Ramos (cell line): ENCODE results near the gene LAMA3.

Source experiments
- in situ Hi-C: fragments of 300-500 bp; cut with MboI; formaldehyde crosslinking; loops from one replicate; pipeline ENCODE4 v1.14.3; 2022; ENCODE audit warnings: low sequenced_read_pairs; ENCODE audit not compliant: unreplicated experiment

The LAMA3 gene, protein sequence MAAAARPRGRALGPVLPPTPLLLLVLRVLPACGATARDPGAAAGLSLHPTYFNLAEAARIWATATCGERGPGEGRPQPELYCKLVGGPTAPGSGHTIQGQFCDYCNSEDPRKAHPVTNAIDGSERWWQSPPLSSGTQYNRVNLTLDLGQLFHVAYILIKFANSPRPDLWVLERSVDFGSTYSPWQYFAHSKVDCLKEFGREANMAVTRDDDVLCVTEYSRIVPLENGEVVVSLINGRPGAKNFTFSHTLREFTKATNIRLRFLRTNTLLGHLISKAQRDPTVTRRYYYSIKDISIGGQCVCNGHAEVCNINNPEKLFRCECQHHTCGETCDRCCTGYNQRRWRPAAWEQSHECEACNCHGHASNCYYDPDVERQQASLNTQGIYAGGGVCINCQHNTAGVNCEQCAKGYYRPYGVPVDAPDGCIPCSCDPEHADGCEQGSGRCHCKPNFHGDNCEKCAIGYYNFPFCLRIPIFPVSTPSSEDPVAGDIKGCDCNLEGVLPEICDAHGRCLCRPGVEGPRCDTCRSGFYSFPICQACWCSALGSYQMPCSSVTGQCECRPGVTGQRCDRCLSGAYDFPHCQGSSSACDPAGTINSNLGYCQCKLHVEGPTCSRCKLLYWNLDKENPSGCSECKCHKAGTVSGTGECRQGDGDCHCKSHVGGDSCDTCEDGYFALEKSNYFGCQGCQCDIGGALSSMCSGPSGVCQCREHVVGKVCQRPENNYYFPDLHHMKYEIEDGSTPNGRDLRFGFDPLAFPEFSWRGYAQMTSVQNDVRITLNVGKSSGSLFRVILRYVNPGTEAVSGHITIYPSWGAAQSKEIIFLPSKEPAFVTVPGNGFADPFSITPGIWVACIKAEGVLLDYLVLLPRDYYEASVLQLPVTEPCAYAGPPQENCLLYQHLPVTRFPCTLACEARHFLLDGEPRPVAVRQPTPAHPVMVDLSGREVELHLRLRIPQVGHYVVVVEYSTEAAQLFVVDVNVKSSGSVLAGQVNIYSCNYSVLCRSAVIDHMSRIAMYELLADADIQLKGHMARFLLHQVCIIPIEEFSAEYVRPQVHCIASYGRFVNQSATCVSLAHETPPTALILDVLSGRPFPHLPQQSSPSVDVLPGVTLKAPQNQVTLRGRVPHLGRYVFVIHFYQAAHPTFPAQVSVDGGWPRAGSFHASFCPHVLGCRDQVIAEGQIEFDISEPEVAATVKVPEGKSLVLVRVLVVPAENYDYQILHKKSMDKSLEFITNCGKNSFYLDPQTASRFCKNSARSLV (N-terminal part only)

DNA sequence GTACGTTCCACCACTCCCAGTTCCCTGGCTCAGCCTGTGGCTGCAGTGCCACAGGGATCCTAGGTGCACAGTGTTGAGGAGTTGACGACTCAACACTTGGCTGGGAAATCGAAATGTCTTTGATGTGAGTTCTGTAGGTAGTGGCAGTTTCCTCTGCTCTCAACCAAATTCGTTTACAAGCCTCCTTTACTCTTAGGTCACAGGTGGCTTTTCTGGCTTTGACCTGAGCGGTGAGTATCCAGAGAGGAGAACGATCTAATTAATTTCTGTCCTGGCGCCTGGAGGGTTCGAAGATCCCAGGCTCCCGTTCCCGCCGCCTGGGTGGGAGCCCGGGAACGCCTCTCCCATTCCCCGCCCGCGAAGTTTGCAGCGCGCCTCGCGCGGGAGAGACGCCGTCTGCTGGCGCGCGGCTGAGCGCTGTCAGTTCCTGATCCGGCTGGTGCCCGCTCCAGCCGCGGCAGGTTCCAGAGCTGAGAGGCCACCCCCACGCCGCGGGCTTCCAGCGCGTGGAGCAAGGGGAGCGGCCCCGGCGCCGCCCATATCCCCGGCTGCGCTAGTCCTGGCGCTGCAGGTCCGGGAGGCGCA is at the start of gene LAMA3:
Gene LAMA3 (plus strand): TSS at position 423 of the 585 bp plus-strand sequence. CDS start 231 bp downstream, outside the sequence.
- in situ Hi-C loops, result no loop called here

DNA sequence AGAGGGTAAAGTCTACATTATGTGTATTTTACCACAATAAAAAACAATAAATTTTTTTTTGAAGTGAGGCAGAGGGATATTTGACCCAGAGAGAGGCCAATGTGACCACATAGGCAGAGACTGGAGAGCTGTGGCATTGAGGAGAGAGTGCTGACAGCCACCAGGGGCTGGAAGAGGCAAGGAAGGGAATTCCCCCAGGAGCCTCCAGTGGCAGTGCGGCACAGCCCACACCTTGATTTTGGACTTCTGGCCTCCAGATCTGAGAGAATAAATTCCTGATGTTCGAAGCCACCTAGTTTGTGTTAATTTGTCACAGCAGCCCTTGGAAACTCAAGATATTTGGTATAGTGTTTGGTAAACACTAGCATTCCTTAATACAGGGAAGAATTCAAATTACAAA is 49.2 kb upstream of the LAMA3 start:
- in situ Hi-C loops, result no loop called here

DNA sequence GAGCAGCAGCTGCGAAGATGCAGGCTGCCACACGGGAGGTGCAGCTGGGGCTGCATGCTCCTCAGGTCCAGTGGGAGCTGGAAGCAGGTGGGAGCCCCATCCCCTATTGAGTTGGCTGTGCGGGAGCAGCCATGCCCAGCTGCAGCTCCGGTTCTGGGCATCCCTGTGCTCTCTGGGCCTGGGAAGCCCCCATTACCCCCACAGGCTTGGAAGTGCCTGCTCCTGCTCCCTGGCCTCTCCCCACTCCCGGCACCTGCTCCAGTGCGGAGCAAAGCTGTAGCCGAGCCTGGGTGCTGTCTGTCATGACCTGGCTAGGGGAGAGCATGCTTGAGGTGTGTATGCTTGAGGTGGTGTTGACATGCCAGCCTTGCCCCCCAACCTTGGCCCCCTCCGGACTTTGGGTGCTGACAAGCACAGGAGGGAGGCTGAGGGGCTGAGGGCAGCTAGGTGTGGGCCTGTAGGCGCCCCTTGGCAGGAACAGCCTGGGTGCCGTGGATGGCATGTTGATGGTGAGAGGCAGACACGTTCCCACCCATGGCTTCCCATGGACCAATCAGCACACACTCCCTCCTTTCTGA is 48.0 kb upstream of the LAMA3 start:
- in situ Hi-C loops, result no loop called here

DNA sequence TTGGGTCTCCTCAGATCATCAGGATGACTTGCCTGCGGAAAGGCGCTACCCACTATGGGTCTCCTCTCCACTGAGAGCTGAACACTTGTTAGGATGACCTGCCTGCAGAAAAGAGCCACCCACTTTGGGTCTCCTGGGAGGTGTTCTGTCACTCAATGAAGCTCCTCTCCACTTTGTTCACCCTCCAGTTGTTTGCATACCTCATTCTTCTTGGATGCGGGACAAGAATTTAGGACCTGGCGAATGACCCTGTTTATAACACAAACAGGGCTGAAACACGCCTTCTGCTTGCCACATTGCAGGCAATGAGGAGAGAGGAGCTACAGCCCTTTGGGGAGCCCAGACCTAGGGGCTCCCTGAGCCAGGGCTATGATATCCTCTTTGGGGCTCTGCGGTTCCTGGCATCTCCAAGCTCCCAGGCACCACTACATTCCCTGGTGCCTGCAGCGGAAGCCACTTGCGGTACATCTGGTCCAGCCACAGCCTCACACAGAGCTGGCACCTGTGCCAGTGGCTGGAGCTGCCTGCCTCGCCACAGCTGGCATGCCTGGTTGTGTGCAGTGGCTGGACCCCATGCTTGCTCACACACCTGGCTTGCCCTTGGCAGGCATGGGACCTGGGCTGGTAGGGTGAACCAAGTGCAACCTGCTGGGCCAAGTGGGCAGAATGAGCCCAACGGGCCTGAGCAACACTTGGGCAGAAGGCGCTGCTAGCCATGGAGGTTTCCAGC is 47.2 kb upstream of the LAMA3 start:
- in situ Hi-C loops, result no loop called here

DNA sequence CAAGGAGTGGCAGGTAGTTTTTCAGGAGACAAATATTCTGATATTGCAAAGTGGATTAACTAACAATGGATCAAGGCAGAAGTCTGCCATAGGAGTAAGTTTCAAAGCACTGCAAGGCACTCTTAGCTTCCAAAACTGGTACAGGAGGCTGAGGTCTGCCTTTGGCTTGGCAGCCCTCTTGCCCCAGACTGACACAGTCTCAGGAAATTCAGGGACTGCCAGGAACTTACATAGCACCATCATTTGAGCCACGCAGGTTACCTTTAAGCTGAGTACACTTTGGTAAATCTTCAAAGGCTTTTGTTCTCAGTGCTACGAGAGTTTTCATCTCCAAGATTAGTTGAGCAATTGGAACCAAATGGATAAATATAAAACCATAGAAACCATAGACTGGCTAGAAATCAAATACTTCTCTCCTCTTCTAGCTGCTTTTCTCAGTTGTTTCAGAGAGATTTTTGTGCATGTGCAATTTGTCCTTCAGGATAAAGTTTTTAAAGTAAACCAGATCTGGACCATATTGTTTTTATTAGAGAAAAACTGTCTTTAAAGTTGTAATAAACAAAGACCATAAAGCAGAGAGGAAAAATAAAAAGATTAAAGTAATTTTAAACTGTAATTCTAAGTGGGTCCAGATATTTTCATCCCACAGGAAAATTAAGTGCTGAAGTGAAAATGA is 45.3 kb upstream of the LAMA3 start:
- in situ Hi-C loops, result no loop called here

DNA sequence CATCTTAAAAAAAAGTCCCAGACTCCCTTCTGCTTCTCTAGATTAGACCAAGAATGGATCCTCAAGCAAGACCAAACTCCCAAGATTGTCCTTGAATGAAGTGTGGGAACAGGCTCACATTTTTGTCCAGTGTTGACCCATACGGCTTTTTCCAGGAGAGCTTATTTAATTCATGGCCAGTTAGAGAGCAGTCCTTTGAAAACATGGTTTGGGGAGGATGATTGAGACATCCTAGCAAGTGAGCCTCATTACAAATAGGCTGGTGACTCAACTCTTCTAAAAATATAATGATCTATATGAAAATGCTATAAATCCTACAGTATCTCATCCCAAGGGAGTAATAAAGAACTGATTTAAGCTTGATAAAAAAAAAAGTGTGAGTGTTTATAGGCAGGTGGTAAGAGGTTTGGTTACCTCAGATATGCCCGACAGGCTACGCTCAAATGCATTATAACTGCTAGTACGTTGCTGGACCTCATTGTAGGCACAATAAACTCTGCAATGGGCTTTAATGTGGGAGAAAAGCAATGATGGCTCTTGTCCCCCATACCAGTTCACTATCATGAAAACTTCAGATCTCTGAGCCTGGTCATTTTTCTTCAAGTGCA is 43.6 kb upstream of the LAMA3 start:
- in situ Hi-C loops, result no loop called here

DNA sequence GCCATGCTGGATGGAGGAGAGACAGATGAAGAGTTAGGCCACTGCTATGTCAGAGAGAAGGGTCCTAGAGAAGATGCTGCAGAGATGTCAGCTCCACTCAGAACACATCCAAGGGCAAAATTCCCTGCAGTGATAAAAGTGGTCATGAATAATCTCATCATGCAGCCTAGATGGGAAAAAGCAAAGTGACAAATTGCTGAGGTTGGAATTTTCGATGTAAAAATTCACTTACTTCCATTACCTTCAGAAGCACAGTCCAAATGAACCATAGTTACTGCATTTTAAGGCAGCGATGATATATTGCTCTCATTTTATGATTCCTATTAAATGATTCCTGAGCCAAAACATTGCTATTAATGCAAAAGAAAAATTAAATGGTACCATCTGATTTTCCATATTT is 43.0 kb upstream of the LAMA3 start:
- in situ Hi-C loops, result no loop called here

DNA sequence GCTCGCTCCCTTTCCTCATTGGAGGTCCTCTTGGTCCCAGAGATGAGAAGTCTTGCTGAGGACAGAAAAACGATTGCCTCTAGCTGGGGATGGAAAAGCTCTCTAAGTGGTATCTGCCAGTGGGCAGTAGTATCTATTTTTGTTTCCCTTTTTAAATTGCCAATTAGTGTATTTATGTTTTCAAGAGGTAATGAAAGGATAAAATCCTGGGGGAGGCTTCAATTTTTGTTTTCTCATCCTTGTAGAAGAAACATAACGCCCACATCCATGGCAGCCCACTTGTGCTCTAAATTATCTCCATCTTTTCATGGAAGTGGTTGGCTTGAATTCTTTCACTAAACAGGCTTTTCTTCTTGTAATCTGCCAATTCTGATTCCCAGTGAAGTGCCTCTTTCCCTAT is 40.8 kb upstream of the LAMA3 start:
- in situ Hi-C loops, result no loop called here

DNA sequence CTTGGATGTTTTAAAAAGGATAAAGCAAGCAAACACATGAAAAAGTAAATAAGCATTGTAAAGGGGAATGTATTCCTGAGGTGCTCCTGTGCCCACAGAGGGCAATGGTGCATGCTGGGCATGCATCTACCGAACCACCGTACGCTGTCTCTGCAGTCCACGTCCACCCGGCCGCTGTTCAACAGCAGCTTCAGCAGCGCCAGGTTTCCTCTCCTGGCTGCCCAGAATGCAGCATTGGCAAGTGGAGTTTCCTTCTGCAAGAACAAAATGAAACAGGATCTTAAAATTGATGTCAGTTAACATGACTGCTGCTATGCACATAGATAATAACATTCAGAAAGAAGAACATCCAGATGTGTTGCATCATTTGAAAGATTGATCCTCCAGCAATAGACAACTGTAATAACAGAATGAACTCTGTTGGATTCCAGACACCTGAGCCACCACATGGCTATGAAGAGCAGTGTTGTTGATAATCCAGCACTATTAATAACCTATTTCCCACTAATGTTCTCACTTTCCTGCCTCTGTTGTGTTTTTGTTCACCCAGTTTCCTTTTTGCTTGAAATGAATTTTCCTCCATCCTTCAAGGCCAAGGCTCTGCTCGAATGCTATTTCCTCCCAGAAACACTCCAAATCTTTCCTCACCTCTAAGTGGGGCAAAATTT is 40.2 kb upstream of the LAMA3 start:
- in situ Hi-C loops, result no loop called here

DNA sequence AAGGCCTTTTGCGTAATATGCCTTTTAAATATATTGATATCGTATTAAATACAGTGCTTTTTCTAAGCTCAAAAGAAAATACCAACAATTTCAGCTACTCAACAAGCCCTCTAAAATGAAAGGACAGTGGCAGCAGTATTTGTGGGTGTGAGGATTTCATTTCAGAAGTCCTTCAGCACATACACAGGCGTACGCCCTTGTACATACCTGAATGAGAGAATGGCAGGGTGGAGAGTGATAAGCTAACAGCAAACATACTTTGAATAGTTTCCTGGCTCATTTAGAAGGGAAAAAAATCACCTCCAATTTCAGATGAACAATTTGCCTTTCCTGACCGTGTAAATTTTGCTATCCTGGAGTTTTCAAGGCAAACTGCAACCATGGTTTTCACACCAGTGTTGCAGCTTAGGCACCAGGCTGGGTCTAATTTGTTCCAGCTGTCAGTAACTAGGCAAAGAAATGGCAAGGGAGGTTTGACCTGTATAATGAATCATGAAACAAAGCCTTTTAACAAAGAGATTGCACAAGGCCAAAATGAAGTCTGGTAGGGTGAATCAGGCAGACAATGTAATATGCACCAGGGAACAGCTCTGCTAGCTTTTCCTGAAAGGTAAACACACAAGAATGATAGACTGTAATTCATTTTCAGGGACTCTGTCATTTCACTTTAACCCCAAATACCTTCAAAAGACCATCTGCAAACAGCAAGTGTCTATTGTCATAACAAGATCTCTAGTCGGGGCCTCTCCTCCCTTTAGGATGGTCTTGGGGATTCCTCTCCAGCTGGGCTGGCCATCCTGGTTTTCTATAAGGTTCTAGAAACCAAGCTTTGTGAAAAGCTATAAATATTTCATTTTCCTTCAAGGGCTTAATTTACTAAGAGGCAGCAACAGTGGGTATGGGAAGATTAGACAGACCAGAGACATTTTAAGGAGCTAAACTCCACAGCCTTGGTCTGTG is 38.0 kb upstream of the LAMA3 start:
- in situ Hi-C loops, result no loop called here

DNA sequence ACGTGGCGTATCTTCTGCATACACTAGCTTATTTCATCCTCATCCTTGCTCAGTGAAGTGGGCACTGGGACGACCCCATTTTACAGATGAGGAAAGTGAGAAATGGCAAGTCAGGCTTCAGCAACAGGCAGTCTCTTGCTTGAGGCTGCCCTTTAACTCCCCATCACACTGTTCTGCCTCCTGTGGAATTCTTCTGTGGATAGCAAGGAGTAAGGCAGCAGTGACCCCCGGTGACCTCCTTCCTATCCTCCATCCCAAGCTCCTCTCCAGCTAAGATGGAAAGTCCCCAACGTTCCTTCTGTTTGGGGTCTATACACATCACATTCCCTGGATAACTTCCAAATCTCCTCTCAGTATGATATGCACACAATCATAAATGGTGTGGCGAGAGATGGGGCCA is 37.0 kb upstream of the LAMA3 start:
- in situ Hi-C loops, result no loop called here

DNA sequence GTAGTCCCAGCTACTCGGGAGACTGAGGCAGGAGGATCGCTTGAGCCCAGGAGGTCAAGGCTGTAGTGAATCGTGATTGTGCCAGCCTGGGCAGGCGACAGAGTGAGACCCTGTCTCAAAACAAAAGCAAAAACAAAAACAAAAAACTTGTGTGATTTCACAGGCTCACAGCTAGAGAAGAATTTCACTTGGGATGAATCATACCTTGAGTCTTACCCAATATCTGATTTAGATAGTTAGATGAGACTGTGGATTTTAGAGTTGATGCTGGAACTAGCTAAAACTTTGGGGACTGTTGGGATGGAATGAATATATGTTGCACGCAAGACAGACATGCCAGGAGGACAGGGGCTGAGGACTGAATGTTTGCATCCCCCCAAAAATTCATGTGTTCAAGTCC is 31.0 kb upstream of the LAMA3 start:
- in situ Hi-C loops, result no loop called here

DNA sequence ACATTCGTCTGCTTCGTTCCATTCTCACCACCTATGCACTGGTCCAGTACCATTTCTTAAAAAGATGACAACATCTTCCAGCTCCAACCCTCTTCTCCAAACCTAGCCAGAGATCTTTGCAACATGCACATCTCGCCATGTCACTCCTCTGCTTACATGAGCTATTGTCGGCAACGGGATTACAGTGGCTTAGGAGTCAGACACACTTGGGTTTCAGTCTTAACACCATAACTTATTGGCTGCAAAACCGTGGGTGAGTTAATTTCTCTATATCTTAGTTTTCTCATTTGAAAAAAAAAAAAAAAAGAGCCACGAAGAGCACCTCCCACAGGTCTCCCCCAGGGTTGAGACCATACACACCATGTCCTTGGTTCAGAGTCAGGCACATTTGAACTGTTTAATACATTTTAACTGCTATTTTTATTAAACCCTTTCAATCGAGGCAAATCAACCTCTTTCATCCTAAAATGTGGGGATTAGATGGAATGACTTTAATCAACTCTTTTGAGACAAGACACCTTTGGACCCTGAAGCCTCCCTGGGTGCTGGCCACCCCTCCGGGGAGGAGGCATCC is 27.4 kb upstream of the LAMA3 start:
- in situ Hi-C loops, result no loop called here

DNA sequence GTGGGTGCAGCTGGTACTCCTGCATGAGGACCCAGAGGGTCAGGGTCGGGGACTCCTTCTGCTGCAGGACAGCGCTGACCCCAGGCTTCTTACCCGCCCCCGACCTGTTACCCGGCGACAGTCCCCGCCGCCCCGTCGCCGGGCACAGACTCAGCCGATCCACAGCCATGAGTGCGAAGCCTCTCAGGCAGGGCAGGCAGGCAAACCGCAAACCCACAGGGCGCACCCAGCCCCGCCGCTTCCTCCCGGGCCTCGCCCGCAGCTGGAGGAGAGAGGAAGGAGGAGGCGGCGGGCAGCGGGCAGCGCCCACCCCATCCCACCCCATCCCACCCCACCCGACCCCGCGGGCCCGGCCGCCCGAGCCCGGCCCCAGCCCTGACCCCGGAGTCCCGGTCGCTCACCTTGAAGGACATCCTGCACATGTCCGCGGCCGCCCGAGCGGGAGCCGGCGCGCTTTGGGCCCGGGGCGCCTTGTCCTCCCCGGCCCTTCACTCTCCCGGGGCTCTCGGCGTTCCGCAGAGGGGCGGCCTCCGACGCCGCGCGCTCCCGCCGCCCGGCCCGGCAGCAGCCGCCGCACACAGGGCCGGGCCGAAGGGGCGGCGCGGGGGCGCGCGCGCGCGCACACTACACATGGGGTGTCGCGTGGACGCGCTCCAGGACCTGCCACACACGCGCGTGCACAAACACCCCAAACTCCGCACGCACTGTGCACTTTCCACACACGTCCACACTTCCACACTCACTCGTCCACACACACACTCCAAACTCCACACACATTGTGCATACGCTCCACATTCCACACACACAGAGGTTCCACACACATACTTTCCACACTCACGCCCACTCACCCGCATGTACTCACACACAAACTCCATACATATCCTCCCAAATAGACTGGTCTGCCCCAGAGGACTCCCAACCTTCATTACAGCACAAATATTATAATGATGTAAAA is 26.7 kb upstream of the LAMA3 start, which contains the start of gene ANKRD29:
Gene ANKRD29 (minus strand): TSS at position 603 of the 955 bp plus-strand sequence. CDS start 181 bp downstream, at position 422.
- in situ Hi-C loops, result no loop called here

DNA sequence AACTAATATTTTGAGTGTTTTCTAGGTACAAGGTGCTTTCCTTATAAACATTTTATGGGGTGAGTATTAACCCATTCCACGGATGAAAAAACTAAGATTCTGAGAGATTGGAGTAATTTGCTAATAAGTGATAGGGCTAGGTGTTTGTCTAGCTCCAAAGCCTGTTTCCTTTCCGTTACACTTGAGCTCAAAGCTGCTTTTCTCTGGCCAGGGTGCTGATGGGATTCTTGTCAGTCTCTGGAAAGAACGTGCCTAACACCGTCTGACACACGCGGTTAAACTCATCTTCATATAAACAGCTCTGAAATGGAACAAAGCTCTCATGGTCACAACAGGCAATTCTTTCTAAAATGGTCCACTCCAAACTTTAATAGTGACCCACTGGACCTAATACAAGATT is 24.6 kb upstream of the LAMA3 start:
- in situ Hi-C loops, result no loop called here
